Kidney tubule cell (primary cell): ENCODE measurements around the gene CHPF.
A peak's percentile ranks its signal among the peaks of the same experiment; 100 is the strongest.

Source experiments
- DNase-seq: peaks from one replicate; pipeline ENCODE4 v3.0.0-alpha.2; 2018; ENCODE audit warnings: low spot score

CHPF gene

DNA sequence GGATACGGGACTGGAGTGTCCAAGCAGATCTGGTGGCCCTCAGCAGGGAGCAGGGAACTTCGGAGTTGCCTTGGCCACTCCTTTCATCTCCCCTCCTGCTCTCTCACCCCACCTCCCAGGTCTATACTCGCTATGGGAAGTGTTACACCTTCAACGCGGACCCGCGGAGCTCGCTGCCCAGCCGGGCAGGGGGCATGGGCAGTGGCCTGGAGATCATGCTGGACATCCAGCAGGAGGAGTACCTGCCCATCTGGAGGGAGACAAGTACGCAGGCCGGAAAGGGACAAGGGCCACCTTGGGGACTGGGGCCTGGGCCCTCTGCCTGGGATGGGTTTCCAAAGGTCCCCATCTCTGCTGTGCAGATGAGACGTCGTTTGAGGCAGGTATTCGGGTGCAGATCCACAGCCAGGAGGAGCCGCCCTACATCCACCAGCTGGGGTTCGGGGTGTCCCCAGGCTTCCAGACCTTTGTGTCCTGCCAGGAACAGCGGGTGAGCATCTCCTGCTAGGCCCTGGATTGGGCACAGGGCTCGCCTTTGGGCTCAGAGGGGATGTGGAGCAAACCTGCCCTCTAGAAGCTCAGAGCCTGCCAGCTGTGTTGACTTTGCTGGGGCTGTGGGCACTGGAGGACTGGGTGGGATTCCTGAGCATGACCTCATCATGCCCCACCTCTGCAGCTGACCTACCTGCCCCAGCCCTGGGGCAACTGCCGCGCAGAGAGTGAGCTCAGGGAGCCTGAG is 11.8 kb downstream of the CHPF start:
- peak; percentile 9 for DNase-seq

DNA sequence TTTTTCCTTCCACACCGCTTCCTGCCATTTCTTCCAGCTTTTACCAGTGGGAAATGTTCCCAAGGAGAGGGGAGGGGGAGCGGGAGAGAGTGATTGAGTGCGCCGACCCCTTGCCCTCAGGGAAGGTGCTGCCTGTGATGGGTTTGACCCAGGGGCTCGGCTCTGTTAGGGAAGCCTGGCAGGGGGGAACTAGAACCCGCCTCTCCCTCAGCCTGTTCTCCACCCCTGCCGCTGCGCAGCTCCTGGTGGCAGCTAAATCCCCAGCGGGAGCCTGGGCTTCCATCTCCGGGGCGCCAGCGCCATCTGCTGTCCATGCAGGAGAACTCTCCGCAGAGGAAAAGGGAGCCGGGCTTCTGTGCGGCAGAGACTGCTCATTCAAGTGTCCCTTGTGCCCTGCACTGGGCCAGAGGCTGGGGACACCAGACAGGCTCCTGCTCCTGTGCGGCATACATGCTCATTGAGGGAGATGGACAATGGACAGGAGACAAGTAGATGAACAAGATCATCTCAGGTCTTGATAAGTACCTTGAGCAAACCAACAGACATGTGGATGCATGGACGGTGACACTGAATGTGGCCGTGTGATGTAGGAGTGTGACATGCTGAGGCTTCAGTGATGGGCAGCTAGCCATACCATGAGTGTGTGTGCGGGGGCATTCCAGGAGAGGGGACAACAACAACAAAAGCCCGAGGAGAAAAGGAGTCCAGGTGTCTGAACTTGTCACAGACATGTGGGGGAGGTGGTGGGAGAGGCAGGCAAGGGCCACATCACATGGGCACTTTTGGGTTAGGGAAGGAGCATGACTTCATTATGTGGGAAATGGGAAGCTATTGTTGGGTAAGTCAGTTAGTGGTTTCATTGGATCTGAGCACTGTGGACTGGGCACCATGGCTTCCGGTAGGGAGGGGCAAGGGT is 13.3 kb downstream of the CHPF start:
- DNase-seq = peak; percentile 85

DNA sequence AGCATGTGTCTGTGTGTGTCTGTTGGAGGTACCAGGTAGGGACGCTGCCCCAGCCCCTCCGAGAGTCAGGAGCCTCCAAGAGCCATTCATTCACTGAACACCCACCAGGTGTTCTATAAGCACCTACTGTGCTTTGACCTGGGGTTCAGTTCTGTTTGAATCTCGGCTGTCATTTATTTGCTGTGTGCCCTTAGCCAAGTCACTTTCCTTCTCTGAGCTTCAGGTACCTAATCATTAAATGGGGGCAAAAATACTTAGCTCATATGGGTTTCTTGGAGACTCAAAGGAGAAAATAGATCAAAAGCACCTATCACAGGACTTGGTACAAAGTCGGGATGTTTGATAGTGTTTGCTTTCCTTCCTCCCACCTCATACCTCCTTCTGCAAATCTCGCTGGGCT is 16.1 kb downstream of the CHPF start:
- DNase-seq = no peak

DNA sequence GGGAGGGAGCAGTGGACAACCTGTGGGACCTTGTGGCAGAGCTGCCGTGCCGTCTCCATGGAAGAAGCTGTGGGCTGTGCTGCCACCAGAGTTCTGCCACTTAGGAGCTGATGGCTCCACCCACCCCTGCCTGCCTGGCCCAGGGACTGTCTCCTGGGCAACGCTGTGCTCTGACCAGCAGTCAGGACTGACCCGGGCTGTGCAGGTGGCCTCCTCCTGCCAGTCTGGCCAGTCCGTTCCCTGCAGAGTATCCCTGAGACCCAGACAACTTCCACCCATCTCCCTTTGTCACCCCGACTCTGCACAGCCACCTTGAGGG is 16.6 kb downstream of the CHPF start:
- DNase-seq = peak; percentile 24

DNA sequence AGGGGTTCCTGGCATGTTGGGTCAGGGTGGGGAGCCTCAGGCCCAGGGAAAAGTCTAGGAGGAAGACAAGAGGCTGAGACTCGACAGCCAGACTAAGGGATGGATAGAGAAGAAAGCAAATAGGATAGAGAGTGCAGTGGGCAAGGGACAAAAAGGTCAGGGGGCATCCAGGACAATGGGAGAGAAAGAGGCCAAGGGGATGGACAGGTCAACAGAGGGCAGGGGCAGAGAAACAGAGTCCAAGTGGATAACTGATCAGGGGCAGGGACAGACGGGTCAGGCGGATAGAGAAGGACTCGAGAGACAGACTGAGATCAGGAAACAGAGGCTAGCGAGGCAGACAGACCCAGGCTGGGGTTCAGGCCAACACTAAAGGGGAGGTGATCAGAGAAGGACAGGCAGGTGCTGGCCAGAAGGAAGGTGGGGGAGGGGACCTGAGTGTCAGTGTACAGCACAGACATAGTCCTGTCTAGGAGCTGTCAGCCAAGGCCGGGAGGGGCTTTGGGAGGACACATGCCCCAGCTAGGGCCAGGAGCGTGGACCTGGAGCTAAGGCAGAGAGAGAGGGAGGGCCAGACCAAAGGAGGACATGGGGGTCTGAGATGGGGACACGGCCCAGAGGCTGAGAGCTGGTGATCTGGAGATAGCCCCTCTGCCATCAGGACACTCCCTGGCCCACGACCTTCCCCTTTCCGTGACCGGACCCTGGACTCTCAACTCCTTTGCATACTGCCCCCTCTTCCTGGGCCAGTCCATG is 17.1 kb downstream of the CHPF start:
- DNase-seq = no peak

DNA sequence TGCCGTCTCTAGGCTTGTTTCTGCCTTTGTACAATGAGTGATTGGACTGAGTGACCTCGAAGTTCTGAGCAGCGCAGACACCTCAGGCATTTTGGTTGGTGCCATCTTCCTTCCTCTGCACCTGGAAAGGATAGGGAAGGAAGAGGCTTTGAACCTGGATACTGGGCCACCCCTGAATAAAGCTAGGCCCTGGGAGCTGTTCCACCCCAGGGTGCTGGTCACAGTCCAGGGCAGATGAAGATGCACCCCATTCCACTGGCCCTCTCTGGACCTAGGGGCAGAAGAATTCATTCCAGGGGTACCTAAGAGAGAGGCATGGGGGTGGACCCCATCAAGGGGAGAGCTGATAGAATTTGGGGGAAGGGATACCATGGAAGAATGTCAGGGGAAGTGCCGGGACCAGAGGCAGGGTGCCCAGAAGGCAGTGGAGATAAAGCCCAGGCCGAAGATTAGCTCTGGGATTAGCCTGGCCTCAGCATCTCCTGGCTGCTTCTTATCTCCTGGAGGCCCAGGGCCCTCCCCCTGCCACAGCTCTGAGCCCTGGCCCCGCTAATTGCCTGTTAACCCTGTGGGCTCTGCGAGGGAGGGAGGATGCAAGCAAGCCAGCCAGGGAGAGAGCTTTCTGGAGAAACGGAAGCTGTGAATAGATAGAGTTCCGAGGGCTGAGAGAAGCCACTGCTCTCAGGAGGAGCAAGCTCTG is 17.9 kb downstream of the CHPF start:
- DNase-seq = no peak

DNA sequence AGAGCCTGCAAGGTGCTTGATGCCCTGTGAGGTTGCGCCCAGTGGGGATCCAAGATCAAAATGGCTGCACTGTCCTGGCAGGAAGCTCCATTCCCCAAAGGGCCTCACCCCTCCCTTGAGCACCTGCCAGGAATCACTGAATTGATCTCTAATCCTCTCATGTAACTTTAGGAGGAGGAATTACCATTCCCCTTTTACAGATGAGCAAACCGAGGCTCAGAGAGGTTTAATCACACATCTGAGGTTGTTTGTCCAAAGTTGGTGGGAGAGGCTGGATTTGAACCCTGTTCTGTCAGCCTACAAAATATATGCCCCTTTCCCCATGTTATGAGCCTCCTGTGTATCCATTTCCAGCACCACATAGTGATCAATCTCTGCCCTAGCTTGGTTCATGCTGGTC is 18.8 kb downstream of the CHPF start:
- no peak for DNase-seq

DNA sequence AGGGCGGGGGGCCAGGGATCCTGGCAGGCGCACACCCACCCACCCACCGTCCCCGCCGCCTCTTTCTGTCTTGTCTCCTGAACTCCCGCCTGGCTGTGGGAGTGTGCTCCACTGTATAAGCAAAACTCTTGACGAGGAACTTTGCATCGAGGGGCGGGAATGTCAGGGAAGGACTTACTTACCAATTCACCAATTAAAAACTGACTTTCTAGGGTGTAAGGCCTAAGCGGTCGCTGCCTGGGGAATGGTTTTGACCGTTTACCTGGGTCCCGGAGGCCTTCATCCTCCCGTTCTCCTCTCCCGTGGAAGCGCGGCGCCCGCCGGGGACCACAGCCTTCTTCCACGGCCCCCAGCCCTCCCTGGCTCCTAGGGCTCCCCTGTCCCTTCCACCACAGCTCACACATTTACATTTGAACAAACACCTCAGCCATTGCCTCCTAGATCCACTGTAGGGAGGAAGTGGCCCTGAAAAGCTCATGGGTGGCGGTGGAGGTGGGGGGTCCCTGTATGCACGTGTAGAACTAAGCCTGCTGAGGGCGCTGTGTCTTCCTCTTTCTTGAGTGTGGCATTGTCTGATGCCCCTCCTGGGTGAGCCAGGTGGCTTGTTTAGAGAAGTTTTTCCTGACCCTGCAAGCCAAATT is 20.5 kb downstream of the CHPF start:
- DNase-seq = no peak

DNA sequence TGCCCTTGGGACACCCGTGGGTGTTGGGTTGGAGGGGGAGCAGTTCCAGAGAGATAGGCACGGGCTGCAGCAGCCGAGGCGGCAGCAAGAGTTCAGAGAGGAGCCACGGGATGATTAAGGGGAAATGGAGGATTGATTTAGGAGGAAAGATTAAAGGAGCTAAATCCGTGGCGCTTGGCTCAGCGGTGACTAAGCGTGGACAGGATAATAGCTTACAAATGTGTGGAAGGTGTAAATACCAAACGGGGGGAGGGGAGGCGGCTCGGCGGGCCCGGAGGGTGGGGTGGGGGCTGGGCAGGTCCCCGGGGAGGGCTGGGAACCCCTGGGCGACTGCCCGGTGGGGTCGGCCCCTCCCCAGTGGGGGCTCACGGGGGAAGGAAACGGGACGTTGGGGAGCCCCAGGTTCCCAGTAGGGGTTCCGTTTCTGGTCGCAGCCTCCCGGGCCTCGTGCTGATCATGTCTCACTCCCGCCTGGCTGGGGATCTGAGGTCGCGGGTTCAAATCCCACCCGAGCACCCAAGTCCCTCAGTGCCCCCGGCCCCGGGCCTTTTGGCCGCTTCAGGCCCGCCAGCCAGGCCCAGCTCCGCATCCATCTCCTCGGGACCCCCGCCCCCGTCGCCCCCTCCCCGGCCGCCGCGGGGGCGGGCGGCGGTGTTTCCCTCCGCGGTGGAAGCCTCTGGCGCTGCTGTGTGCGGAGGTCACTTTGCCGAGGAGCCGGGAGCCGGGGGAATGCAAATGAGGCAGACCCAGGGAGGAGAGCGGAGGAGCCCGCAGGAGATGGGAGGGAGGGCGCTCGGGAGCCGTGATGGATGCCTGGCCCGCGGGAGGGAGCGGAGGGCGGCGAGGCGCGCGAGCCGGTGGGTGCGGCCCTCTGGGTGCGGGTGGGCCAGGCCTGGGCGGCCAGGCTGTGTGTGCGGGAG is 21.2 kb downstream of the CHPF start:
- peak; percentile 81 for DNase-seq

DNA sequence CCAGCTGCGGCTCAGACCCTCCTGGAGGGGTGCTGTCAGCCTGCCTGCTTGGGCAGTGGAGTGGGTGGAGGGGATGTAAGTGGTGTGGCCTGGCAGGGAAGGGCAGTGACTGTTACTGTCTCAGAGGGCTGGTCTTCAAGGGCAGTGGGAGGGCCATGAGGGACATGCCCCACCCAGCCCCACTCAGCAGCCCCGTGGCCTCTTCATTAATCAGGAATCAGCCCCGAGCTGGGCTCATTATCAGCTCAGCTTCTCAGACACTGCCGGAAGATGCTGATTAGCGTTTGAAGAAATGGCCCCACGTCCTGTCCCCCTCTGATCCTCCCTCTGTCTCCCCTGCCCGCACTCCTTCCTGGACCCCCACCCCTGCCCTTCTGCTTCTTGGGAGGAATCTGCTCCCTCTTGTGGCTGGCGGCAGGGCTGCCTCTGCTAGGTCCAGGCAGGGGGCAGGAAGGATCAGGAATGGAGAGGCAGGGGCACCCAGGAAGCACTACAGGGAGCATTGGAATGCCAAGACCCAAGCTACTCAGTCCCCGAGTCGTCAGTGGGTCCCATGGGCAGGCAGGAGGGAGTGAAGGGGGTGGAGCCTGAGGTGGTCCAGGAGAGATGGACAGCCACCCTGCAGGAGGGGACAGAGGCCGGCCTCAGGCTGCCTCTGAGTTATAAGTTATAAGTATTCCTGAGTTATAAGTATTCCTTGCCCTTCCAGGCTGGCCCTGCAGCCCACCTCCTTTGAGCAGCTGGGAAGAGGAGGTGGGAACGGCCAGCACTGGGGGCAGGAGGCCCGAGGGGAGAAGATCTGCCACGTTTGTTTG is 22.3 kb downstream of the CHPF start:
- peak; percentile 56 for DNase-seq

DNA sequence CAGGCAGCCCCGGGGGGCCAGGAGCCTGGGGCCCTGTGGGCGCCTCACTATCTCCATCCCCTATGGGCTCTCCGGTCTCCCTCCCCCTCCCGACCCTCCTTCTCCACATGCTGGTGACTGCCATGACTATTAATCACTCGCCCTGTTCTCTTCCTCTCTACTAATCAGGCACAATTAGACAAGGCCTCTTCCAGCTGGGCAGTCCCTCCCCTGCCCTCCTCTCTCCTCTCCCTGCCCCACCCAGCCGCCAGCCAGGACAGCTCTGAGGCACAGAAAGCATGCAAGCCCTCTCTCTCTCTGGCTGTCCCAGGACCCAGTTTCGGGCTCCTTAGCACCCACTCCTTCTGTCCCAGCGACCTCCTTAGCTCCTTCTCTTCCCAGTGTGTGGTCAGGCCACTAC is 23.5 kb downstream of the CHPF start:
- no peak for DNase-seq

DNA sequence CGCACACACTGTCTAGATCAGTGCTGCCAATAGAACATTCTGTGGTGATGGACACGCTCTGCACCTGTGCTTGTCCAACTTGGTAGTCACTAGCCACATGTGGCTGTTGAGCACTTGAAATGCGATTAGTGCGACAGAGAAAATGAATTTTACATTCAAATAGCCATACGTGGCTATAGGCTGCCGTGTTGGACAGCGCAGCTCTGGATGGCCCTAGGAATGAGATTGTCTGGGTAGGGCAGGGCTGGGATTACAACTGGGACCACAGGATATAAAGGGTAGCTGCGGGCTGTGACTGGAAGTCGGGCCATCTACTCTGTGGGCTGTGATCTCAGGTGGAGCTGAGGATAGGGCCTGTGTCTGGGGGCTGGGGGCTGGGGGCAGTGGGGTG is 24.1 kb downstream of the CHPF start:
- no peak for DNase-seq

DNA sequence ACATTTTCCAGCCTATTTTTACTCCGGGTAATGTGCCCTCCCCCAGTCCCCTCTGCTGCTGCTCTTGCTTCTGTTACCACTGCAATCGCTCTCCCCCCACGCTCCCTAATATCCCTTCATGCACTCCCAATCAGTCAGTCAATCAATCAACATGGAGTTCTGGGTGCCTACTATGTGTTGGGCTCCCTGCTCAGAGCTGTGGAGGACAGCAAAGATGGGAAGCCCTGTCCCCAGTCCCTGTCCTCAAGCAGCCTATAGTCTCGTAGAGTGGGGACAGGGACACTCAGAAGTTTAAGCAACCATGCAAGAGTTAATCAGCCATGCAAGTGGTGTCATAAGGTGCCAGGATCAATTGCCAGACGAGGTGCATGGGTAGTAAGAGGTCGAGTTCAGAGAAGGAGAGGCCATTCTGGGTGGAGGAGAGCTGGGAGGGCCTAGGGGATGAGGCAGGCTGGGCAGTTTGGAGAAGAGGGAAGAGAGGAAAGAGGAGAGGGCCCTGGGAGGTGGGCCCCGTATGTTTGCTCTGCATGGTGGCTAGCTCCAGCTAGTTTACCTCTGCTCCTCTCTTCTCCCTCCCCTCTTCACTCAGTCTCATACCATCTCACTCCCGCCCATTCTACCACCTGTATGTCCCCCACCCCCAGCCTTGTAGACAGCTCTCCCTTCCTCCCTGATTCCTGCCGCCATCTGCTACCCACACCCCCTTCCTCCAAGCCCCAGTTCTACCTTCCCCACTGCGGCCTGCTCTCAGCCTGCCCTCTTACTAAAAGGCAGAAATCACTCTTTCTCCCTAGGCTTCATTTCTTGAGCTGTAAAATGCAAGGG is 25.4 kb downstream of the CHPF start:
- no peak for DNase-seq

DNA sequence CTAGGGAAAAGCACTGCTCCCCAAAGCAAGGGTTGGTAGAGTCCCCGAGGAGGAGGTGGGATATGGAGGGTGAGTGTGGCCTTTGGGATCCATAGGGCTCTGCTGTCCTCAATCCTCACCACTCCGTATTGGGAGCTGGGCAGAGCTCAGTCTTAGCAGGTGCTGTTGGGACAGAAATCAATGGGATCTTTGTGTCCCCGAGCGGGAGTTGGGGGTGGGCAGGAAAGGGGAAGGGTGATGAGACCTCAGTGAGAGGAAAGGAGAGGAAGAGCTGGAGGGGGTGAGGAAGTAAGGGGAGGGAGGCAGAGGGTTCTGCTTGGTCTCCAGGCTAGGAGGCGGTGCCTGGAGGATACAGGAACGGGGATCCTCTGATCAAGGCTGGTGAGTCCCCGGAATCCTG is 26.7 kb downstream of the CHPF start:
- no peak for DNase-seq

DNA sequence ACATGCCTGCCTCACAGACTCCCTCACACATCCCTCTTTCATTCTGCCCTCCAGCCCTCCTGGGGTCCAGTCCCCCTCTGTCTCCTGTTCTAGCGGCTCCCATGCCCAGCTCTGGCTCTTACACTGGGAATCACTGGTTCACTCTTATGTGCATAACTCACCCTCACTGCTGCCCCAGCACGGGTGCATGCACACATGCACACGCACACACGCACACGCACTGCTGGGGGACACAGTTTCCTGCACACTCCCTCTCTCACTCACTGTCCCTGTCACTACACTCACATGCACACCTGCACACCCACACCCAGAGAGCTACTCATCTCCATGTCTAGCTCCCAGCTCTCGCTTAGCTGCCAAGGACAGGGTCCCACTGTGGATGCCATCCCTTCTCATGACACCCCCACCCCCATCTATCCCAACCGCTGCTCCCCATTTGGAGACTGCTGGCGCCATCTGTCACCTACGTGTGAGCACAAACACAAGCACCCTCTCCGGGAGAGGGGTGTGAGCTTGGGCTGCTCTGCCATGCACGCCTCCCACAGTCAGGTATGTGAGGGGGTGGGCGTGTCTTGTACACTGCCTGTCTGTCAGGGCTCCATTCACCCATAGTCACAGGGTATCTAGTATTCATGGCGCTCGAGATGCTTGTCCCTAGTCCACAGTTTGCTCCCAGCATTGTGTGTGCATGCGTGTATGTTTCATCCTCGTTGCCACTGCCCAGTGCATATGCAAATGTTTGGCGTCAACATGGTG is 27.6 kb downstream of the CHPF start:
- no peak for DNase-seq

DNA sequence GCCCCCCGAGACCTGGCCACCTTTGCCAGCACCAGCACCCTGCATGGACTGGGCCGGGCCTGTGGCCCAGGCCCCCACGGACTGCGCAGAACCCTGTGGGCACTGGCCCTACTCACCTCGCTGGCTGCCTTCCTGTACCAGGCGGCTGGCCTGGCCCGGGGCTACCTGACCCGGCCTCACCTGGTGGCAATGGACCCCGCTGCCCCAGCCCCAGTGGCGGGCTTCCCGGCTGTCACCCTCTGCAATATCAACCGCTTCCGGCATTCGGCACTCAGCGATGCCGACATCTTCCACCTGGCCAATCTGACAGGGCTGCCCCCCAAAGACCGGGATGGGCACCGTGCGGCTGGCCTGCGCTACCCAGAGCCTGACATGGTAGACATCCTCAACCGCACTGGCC is 28.8 kb downstream of the CHPF start:
- no peak for DNase-seq

DNA sequence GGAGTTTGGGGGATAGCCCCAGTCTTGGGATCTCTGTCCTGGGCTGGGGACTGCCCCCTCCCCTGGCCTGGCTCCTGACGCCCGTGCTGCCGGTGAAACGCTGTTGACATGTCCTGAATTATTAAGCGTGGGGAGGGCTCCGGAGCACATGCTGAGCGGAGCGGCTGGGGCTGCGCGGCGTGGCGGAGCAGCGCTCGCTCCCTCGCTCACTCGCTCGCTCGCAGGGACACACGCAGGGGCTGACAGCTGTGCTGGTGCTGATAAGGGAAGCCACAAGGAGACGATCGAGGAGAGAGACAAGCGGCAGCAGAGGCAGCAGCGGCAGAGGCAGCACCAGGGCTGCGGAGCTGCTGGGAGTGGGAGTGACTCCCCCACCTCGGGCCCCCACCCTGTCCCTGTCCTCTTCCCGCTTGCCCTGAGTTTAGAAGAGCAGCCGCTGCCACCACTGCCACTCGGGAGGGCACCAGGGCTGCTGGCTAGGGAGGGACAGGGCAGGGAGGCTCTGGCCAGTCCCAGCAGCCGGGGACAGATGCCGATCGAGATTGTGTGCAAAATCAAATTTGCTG is 29.3 kb downstream of the CHPF start, which contains the start of gene ASIC4:
ASIC4 (plus strand) TSS at position 287 of the 566 bp plus-strand sequence; CDS start at position 530, 243 bp downstream.
- no peak for DNase-seq

DNA sequence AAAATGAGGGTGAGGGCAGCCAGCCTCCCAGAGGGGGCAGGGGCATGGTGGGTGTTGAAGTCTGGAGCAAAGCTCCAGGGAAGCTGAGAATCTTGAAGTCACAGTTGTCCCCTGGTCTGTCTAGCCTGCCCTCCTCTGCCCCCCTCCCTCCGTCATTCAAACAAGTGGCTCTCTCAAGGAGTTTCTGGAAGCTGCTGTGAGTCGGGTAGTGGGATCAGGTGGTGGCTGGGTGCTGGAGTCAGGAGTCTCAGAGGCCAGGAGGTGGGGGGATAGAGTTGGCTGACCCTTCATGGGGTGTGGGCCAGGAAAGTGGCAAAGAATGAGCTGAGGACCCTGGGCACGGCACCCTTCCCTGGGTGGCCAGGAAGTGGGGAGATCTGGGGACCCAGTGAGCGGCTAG is 29.8 kb downstream of the CHPF start:
- no peak for DNase-seq
